NCI-H1417 (cell line): Measurements from ENCODE around the gene CCT8.

Experiments used
- DNase-seq, 3 experiments: peaks; one replicate each; lab custom pipeline; 2025; lab: John Stamatoyannopoulos, UW

CCT8 gene

DNA sequence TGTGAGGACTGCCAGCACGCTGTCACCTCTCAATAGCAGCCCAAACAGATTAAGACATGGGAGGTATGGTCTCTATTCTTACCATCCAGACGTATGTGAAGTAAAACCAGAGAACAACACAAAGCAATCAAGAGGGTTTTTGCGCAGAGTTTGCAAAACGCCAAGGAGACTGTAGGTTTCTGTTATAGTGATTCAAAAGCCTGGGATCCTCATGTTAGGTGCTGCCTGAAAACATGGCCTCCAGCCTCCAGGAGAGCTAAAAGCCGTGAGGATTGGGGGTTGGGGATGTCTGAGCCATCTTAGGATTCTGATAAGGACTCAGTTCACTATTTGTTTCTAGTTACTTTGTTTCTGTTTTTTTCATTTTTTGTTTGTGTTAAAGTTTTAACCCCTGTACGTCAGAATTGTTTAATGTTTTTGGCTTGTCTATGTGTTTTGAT is 4.2 kb upstream of the CCT8 start:
- peak; percentile 55 to 73 (median 64) for DNase-seq

DNA sequence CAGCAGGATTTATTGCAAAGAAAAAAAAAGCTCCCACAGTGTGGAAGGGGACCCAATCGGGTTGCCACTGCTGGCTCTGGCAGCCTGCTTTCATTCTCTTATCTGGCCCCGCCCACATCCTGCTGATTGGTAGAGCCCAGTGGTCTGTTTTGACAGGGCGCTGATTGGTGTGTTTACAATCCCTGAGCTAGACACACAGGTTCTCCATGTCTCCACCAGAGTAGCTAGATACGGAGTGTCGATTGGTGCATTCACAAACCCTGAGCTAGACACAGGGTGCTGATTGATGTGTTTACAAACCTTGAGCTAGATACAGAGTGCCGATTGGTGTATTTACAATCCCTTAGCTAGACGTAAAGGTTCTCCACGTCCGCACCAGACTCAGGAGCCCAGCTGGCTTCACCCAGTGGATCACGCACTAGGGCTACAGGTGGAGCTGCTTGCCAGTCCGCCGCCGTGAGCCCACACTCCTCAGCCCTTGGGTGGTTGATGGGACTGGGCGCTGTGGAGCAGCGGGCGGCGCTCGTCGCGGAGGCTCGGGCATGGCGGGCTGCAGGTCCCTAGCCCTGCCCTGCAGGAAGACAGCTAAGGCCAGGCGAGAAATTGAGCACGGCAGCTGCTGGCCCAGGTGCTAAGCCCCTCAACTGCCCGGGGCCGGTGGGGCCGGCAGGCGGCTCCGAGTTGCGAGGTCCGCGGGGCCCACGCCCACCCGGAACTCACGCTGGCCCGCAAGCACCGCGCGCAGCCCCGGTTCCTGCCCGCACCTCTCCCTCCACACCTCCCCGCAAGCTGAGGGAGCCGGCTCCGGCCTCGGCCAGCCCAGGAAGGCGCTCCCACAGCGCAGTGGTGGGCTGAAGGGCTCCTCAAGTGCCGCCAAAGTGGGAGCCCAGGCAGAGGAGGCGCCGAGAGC is 3.5 kb upstream of the CCT8 start:
- peak; percentile 60 to 83 (median 70) for DNase-seq

- no peak for DNase-seq
Measured at GRCh38 chr21:29075706-29076466, 2.4 kb upstream of the CCT8 start.

- DNase-seq: no peak
Measured at GRCh38 chr21:29074783-29075182, 1.3 kb upstream of the CCT8 start.

GRCh38 chr21:29074007-29074376 is 544 bp upstream of the CCT8 start:
- no peak for DNase-seq

DNA sequence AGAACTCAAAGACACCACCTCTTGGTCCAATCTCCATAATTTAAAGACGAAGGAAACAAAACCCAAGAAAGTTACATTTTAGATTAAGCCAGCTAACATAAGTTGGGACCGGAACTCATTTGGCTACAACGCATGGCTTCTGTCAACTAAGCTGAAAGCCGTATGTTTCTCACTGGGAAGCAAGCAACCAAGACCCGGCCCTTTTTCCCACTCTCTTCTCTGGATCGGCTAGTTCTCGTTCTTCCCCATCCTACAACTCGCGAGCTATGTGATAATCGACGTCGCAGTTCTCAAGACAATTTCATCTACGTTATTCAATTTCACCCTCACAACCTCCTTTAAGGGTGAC is 601 bp downstream of the CCT8 start:
- no peak for DNase-seq

- no peak for DNase-seq
Measured at GRCh38 chr21:29064850-29065481, 8.5 kb downstream of the CCT8 start.

GRCh38 chr21:29056538-29057050 is 16.9 kb downstream of the CCT8 start:
- DNase-seq: no peak

GRCh38 chr21:29056005-29056404 is 17.4 kb downstream of the CCT8 start:
- DNase-seq: no peak

- DNase-seq: no peak
Measured at GRCh38 chr21:29055080-29055479, 18.4 kb downstream of the CCT8 start.

DNA sequence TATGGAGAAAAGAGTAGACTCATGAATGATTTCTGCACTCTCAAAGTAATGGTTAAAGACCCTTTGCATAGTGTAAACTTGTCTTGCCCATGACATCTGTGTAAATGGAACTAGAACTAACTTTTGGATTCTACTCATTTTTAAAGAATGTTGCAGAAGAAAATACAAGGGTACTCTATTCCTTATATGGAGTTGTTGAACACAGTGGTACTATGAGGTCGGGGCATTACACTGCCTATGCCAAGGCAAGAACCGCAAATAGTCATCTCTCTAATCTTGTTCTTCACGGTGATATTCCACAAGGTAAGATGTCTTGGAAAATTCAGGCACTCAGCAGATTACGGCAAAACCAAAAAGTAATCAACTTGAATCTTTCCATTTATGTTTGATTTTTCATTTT is 19.8 kb downstream of the CCT8 start:
- no peak for DNase-seq

DNA sequence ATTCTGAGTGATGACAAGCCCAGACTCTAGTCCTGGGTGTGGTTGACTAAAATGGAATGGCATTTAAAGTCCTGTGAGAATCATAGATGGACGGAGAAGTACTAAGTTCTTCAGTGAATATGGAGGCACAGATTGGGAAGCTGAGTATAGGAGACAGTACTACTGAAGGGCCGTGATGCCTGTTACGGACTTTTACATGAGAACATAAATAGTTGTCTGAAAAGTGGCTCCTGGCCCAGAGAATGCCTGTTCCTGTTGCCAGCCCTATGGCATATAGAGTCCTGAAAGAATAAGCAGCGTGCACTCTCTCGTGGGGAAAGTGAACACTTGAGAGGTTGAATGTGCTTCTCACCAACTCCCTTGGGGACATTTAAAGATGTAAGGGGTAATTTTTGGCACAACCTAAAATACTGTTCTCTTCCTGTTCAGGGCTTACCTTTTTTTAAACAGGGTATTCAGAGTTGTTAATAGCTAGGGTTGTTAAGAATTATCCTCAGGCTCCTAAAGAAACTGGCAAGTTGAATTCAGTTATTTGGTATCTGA is 20.4 kb downstream of the CCT8 start:
- peak in 2 of 3 experiments; percentile 3 to 47 for DNase-seq

DNA sequence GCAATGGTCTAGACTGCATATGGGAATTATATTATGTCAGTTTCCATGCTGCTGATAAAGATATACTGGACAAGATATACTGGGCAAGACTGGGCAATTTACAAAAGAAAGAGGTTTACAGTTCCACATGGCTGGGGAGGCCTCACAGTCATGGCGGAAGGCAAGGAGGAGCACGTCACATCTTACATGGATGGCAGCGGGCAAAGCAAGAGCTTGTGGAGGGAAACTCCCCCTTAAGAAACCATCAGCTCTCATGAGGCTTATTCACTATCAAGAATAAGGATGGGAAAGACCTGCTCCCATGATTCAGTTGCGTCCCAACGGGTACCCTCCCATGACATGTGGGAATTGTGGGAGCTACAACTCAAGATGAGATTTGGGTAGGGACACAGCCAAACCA is 21.2 kb downstream of the CCT8 start:
- DNase-seq: no peak

DNA sequence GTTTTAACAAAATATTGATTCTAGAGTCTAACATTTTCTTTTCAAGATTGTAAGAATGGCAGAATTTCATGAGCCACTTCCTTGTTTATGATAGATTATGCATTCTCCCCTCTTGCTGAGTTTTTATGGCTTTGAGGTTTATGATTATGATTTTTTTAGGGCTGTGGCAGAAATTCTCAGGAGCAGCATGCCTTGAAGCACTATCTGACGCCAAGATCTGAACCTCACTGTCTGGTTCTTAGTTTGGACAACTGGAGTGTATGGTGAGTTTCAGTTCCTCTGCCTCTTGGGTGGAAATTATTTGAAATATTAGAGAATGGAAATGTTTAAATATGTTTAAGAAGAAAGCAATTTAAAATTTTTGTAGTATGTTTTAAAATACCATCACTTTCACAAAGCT is 38.8 kb downstream of the CCT8 start:
- no peak for DNase-seq

DNA sequence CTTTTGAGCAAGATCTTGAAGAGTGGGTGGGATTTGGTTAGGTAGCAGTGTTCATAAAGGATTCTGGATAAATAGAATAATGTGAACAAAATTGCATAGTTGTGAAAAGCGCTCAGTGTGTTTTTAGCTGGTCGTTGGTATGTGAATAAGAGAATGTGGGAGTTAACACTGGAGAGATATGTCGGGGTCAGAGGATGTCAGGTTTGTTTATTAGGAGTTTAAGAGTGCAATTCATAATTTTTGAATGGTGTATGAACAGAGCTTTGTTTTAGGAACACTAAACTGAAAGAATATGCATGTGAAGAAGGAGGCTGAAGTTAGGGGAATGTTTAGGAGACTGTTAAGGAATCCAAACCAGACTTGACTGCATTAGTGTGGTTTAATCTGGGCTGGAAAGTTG is 39.6 kb downstream of the CCT8 start:
- DNase-seq: no peak

GRCh38 chr21:29033301-29033700 is 40.1 kb downstream of the CCT8 start:
- DNase-seq: no peak

- DNase-seq: no peak
Measured at GRCh38 chr21:29030909-29031308, 42.5 kb downstream of the CCT8 start.

- no peak for DNase-seq
Measured at GRCh38 chr21:29029524-29029923, 43.9 kb downstream of the CCT8 start.

GRCh38 chr21:29025328-29025713 is 48.1 kb downstream of the CCT8 start:
- DNase-seq: peak in 1 of 3 experiments; percentile 52

GRCh38 chr21:29024474-29025327 is 48.7 kb downstream of the CCT8 start, which contains the start of gene USP16:
USP16 (plus strand) TSS chr21:29024668; CDS start chr21:29027914, 3,246 bp downstream.
- peak; percentile 96 to 100 (median 99) for DNase-seq

DNA sequence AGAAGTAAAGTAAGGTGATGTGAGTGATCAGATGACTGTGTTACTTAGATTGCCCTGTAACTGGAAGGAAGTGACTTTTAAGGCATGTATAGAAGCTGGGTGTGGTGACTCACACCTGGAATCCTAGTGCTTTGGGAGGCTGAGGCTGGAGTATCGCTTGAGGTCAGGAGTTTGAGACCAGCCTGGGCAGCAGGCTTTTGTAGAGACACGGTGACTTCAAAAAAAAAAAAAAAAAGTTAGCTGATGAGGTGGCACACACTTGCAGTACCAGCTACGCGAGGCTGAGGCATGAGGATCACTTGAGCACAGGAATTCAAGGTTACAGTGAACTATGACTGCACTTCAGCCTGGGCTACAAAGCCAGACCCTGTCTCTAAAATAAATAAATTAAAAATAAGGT is 51.3 kb downstream of the CCT8 start:
- DNase-seq: no peak
